Measurements from ENCODE around the gene SPAG9. TPM values are rescaled to one million over a fixed set of nuclear protein-coding genes. Genes with fewer than 3 reads are reported as not detected.

Gene SPAG9
- 92.1 and 93.2 TPM in 2 replicates for total RNA-seq
- 38.8 TPM for polyA plus RNA-seq (2012)

- DNase-seq (ENCODE audit: low read depth), result peak; percentile 98
Observed at GRCh38 chr17:51120739-51121619, at the start of gene SPAG9. TSS of gene SPAG9 (minus strand) at chr17:51120868. CDS start at chr17:51120656, 212 bp downstream.

GRCh38 chr17:51169340-51169739, 48.7 kb upstream of the SPAG9 start:
- no peak for DNase-seq (ENCODE audit: low read depth)

GRCh38 chr17:51166987-51167931, 46.6 kb upstream of the SPAG9 start:
- peak; percentile 71 for DNase-seq (ENCODE audit: low read depth)

GRCh38 chr17:51166198-51166986, 45.7 kb upstream of the SPAG9 start, which contains the start of gene NME2:
TSS of gene NME2 (plus strand) at chr17:51166411. CDS start at chr17:51166831, 420 bp downstream.
- peak; percentile 90 for DNase-seq (ENCODE audit: low read depth)

- DNase-seq (ENCODE audit: low read depth), result peak; percentile 9
Observed at GRCh38 chr17:51165680-51166197, 45.1 kb upstream of the SPAG9 start.

GRCh38 chr17:51164911-51165679, 44.4 kb upstream of the SPAG9 start:
- DNase-seq (ENCODE audit: low read depth), result peak; percentile 21

GRCh38 chr17:51161541-51161940, 40.9 kb upstream of the SPAG9 start:
- no peak for DNase-seq (ENCODE audit: low read depth)

- no peak for DNase-seq (ENCODE audit: low read depth)
Observed at GRCh38 chr17:51159604-51160003, 38.9 kb upstream of the SPAG9 start.

- no peak for DNase-seq (ENCODE audit: low read depth)
Observed at GRCh38 chr17:51155416-51155815, 34.7 kb upstream of the SPAG9 start.

GRCh38 chr17:51154176-51154575, 33.5 kb upstream of the SPAG9 start:
- DNase-seq (ENCODE audit: low read depth), result peak; percentile 35

- peak; percentile 99 for DNase-seq (ENCODE audit: low read depth)
Observed at GRCh38 chr17:51153210-51154072, 32.8 kb upstream of the SPAG9 start, which contains the start of gene NME1. TSS of gene NME1 (plus strand) at chr17:51153559. CDS start at chr17:51155655, 2,096 bp downstream.

- no peak for DNase-seq (ENCODE audit: low read depth)
Observed at GRCh38 chr17:51152766-51153209, 32.1 kb upstream of the SPAG9 start.

- no peak for DNase-seq (ENCODE audit: low read depth)
Observed at GRCh38 chr17:51150932-51151331, 30.3 kb upstream of the SPAG9 start.

GRCh38 chr17:51149163-51149562, 28.5 kb upstream of the SPAG9 start:
- DNase-seq (ENCODE audit: low read depth), result no peak

- no peak for DNase-seq (ENCODE audit: low read depth)
Observed at GRCh38 chr17:51147650-51148049, 27.0 kb upstream of the SPAG9 start.

- DNase-seq (ENCODE audit: low read depth), result no peak
Observed at GRCh38 chr17:51144266-51145022, 23.8 kb upstream of the SPAG9 start.

GRCh38 chr17:51142597-51142996, 21.9 kb upstream of the SPAG9 start:
- no peak for DNase-seq (ENCODE audit: low read depth)

GRCh38 chr17:51135956-51136355, 15.3 kb upstream of the SPAG9 start:
- no peak for DNase-seq (ENCODE audit: low read depth)
